ENCODE data around the gene NAT8L.

Gene NAT8L

GRCh38 chr4:2041239-2042130 is 17.6 kb upstream of the NAT8L start:
- Histone ChIP-seq H3K4me2 (ENCODE audit: low read length) (peak overlapping the region; percentile 86), H2AK5ac (ENCODE audit: low read length) (no peak overlapping the region), H3K79me1 (ENCODE audit: low read length) (no peaks in the 10 kb centered on the region), H2BK120ac (ENCODE audit: insufficient read depth, low read length, poor library complexity) (no peak overlapping the region), H4K91ac (ENCODE audit: low read depth, low read length) (no peak overlapping the region), H3K4ac (ENCODE audit: low read depth, low read length) (no peak overlapping the region), H3K9me3 (ENCODE audit: insufficient read depth, low read depth, low read length) (peaks cover 12% of the 10 kb centered on the region), H3K27me3 (ENCODE audit: insufficient read depth, low read length) (peaks cover 22% of the 10 kb centered on the region), H3K9ac (ENCODE audit: low read length) (no peak overlapping the region), H3K27ac (ENCODE audit: low read depth, low read length) (no peak overlapping the region), H3K4me1 (ENCODE audit: control insufficient read depth in 1 of 2, insufficient read depth in 2 of 2, low read length in 2 of 2) (peaks cover 7% of the 10 kb centered on the region in 2 experiments), H3K23ac (ENCODE audit: low read length) (no peak overlapping the region), H4K8ac (ENCODE audit: low read depth, low read length) (peak overlapping the region; percentile 76), H4K12ac (ENCODE audit: low read depth, low read length) (peak overlapping the region; percentile 80), H2AFZ (ENCODE audit: insufficient read depth, low read length, poor library complexity) (peak overlapping the region; percentile 79), H3K36me3 (ENCODE audit: control insufficient read depth in 1 of 2, insufficient read depth in 2 of 2, low read length in 2 of 2) (peaks cover 0 to 3% of the 10 kb centered on the region in 2 experiments), H3K79me2 (ENCODE audit: control insufficient read depth, insufficient read depth, low read length, poor library complexity) (no peaks in the 10 kb centered on the region), H3K18ac (ENCODE audit: low read length) (peak overlapping the region; percentile 83), H3K14ac (ENCODE audit: low read length) (no peak overlapping the region), H2BK5ac (ENCODE audit: low read depth, low read length, poor library complexity) (no peak overlapping the region), H2BK12ac (ENCODE audit: low read length) (no peak overlapping the region), H3K4me3 (ENCODE audit: low read depth, low read length) (peak overlapping the region; percentile 91)
- WGBS (ENCODE audit: extremely low coverage, insufficient coverage, insufficient read length) = no CpG with 5 or more reads among the region's 94 CpGs
- DNase-seq = peak; percentile 27 to 77

- H4K8ac ChIP-seq (ENCODE audit: low read depth, low read length) = no peak overlapping the region
- H4K12ac ChIP-seq (ENCODE audit: low read depth, low read length) = no peak overlapping the region
- no peak overlapping the region for H2BK120ac ChIP-seq (ENCODE audit: insufficient read depth, low read length, poor library complexity)
- H3K4me1 ChIP-seq (ENCODE audit: control insufficient read depth in 1 of 2, insufficient read depth in 2 of 2, low read length in 2 of 2) = peaks cover 7% of the 10 kb centered on the region in 2 experiments
- no peak overlapping the region for H4K91ac ChIP-seq (ENCODE audit: low read depth, low read length)
- H3K79me2 ChIP-seq (ENCODE audit: control insufficient read depth, insufficient read depth, low read length, poor library complexity) = no peaks in the 10 kb centered on the region
- H3K9me3 ChIP-seq (ENCODE audit: insufficient read depth, low read depth, low read length) = peaks cover 10% of the 10 kb centered on the region
- no peak overlapping the region for H3K27ac ChIP-seq (ENCODE audit: low read depth, low read length)
- H2AK5ac ChIP-seq (ENCODE audit: low read length) = no peak overlapping the region
- peaks cover 22% of the 10 kb centered on the region for H3K27me3 ChIP-seq (ENCODE audit: insufficient read depth, low read length)
- H3K4ac ChIP-seq (ENCODE audit: low read depth, low read length) = no peak overlapping the region
- peak in 1 of 2 donors; percentile 35 for DNase-seq
- H3K36me3 ChIP-seq (ENCODE audit: control insufficient read depth in 1 of 2, insufficient read depth in 2 of 2, low read length in 2 of 2) = peaks cover 0 to 3% of the 10 kb centered on the region in 2 experiments
- no peak overlapping the region for H3K14ac ChIP-seq (ENCODE audit: low read length)
- peak overlapping the region; percentile 39 for H2AFZ ChIP-seq (ENCODE audit: insufficient read depth, low read length, poor library complexity)
- no peak overlapping the region for H3K23ac ChIP-seq (ENCODE audit: low read length)
- H3K4me2 ChIP-seq (ENCODE audit: low read length) = peak overlapping the region; percentile 86
- no peak overlapping the region for H3K18ac ChIP-seq (ENCODE audit: low read length)
- no peak overlapping the region for H3K9ac ChIP-seq (ENCODE audit: low read length)
- no CpG with 5 or more reads among the region's 80 CpGs for WGBS (ENCODE audit: extremely low coverage, insufficient coverage, insufficient read length)
- H2BK12ac ChIP-seq (ENCODE audit: low read length) = no peak overlapping the region
- no peaks in the 10 kb centered on the region for H3K79me1 ChIP-seq (ENCODE audit: low read length)
- H2BK5ac ChIP-seq (ENCODE audit: low read depth, low read length, poor library complexity) = no peak overlapping the region
- H3K4me3 ChIP-seq (ENCODE audit: low read depth, low read length) = peak overlapping the region; percentile 91
Measured at GRCh38 chr4:2042204-2042946, 16.8 kb upstream of the NAT8L start.

GRCh38 chr4:2042947-2043395 is 16.2 kb upstream of the NAT8L start:
- H3K4me1 ChIP-seq (ENCODE audit: control insufficient read depth in 1 of 2, insufficient read depth in 2 of 2, low read length in 2 of 2) = peaks cover 7% of the 10 kb centered on the region in 2 experiments

GRCh38 chr4:2043396-2044118 is 15.6 kb upstream of the NAT8L start:
- no peak overlapping the region for H3K9ac ChIP-seq (ENCODE audit: low read length)
- peaks cover 10% of the 10 kb centered on the region for H3K9me3 ChIP-seq (ENCODE audit: insufficient read depth, low read depth, low read length)
- H3K4me1 ChIP-seq (ENCODE audit: control insufficient read depth in 1 of 2, insufficient read depth in 2 of 2, low read length in 2 of 2) = peaks cover 7% of the 10 kb centered on the region in 2 experiments
- no peaks in the 10 kb centered on the region for H3K79me2 ChIP-seq (ENCODE audit: control insufficient read depth, insufficient read depth, low read length, poor library complexity)
- no peaks in the 10 kb centered on the region for H3K79me1 ChIP-seq (ENCODE audit: low read length)
- H2BK5ac ChIP-seq (ENCODE audit: low read depth, low read length, poor library complexity) = no peak overlapping the region
- peaks cover 0 to 3% of the 10 kb centered on the region in 2 experiments for H3K36me3 ChIP-seq (ENCODE audit: control insufficient read depth in 1 of 2, insufficient read depth in 2 of 2, low read length in 2 of 2)
- no peak overlapping the region for H3K4ac ChIP-seq (ENCODE audit: low read depth, low read length)
- WGBS (ENCODE audit: extremely low coverage, insufficient coverage, insufficient read length) = no CpG with 5 or more reads among the region's 18 CpGs
- no peak overlapping the region for H4K91ac ChIP-seq (ENCODE audit: low read depth, low read length)
- no peak overlapping the region for H2AFZ ChIP-seq (ENCODE audit: insufficient read depth, low read length, poor library complexity)
- no peak overlapping the region for H3K14ac ChIP-seq (ENCODE audit: low read length)
- no peak overlapping the region for H2BK120ac ChIP-seq (ENCODE audit: insufficient read depth, low read length, poor library complexity)
- no peak overlapping the region for H4K12ac ChIP-seq (ENCODE audit: low read depth, low read length)
- no peak overlapping the region for H3K4me3 ChIP-seq (ENCODE audit: low read depth, low read length)
- no peak overlapping the region for H2AK5ac ChIP-seq (ENCODE audit: low read length)
- DNase-seq = no peak
- no peak overlapping the region for H3K27ac ChIP-seq (ENCODE audit: low read depth, low read length)
- H3K23ac ChIP-seq (ENCODE audit: low read length) = no peak overlapping the region
- no peak overlapping the region for H4K8ac ChIP-seq (ENCODE audit: low read depth, low read length)
- H3K4me2 ChIP-seq (ENCODE audit: low read length) = no peak overlapping the region
- no peak overlapping the region for H2BK12ac ChIP-seq (ENCODE audit: low read length)
- no peak overlapping the region for H3K18ac ChIP-seq (ENCODE audit: low read length)
- H3K27me3 ChIP-seq (ENCODE audit: insufficient read depth, low read length) = peaks cover 22% of the 10 kb centered on the region

More at GRCh38 chr4:2042947-2043395, 16.2 kb upstream of the NAT8L start:
- no CpG with 5 or more reads among the region's 8 CpGs for WGBS (ENCODE audit: extremely low coverage, insufficient coverage, insufficient read length)
- peak overlapping the region; percentile 56 for H3K4me2 ChIP-seq (ENCODE audit: low read length)
- no peak overlapping the region for H2AK5ac ChIP-seq (ENCODE audit: low read length)
- H2BK12ac ChIP-seq (ENCODE audit: low read length) = no peak overlapping the region
- H3K18ac ChIP-seq (ENCODE audit: low read length) = no peak overlapping the region
- peaks cover 0 to 3% of the 10 kb centered on the region in 2 experiments for H3K36me3 ChIP-seq (ENCODE audit: control insufficient read depth in 1 of 2, insufficient read depth in 2 of 2, low read length in 2 of 2)
- peak overlapping the region; percentile 91 for H3K4me3 ChIP-seq (ENCODE audit: low read depth, low read length)
- no peak overlapping the region for H4K8ac ChIP-seq (ENCODE audit: low read depth, low read length)
- H3K27ac ChIP-seq (ENCODE audit: low read depth, low read length) = no peak overlapping the region
- H2BK120ac ChIP-seq (ENCODE audit: insufficient read depth, low read length, poor library complexity) = no peak overlapping the region
- DNase-seq = no peak
- no peak overlapping the region for H3K4ac ChIP-seq (ENCODE audit: low read depth, low read length)
- H3K79me1 ChIP-seq (ENCODE audit: low read length) = no peaks in the 10 kb centered on the region
- H3K27me3 ChIP-seq (ENCODE audit: insufficient read depth, low read length) = peaks cover 22% of the 10 kb centered on the region
- H3K23ac ChIP-seq (ENCODE audit: low read length) = no peak overlapping the region
- no peak overlapping the region for H2AFZ ChIP-seq (ENCODE audit: insufficient read depth, low read length, poor library complexity)
- H3K9me3 ChIP-seq (ENCODE audit: insufficient read depth, low read depth, low read length) = peaks cover 10% of the 10 kb centered on the region
- no peak overlapping the region for H4K91ac ChIP-seq (ENCODE audit: low read depth, low read length)
- H3K14ac ChIP-seq (ENCODE audit: low read length) = no peak overlapping the region
- no peaks in the 10 kb centered on the region for H3K79me2 ChIP-seq (ENCODE audit: control insufficient read depth, insufficient read depth, low read length, poor library complexity)
- H4K12ac ChIP-seq (ENCODE audit: low read depth, low read length) = no peak overlapping the region
- H2BK5ac ChIP-seq (ENCODE audit: low read depth, low read length, poor library complexity) = no peak overlapping the region
- H3K9ac ChIP-seq (ENCODE audit: low read length) = no peak overlapping the region
